ENCODE results near the gene TMEM63B. TPM values are rescaled to one million over a fixed set of nuclear protein-coding genes. Genes with fewer than 3 reads are reported as not detected.
A peak's percentile ranks its signal among the peaks of the same experiment; 100 is the strongest.

TMEM63B gene
- total and polyA plus RNA-seq, 2 of the 8 experiments (the other 6 are each of a cell fraction or from before 2014, with no cell fraction given), result 61.1 to 96.8 TPM

DNA sequence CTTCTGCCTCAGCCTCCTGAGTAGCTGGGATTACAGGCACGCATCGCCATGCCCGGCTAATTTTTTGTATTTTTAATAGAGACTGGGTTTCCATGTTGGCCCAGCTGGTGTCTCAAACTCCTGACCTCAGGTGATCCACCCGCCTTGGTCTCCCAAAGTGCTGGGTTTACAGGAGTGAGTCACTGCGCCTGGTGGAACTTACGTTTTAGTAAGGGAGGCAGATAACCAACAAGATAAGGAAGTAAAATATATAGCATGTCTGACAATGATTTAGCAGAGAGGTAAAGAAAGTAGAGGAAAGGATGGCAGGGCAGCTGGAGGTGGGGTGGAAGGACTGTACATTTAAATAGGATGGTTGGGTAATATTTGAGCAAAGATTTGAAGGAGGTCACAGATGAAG, 76.6 kb downstream of the TMEM63B start:
- H4K8ac ChIP-seq (ENCODE audit: extremely low read depth, insufficient read depth, low read length), result no peak overlapping the region
- H3K4me2 ChIP-seq (ENCODE audit: insufficient read depth in 1 of 2, low read depth in 2 of 2, low read length in 2 of 2), result no peak overlapping the region
- no peak for FAIRE-seq
- no peaks in the 10 kb centered on the region; the same call in 1 of the 2 replicates for H3K23me2 ChIP-seq (ENCODE audit: low read depth, low read length)
- peak overlapping the region; percentile 55; the same call in 1 of the 2 replicates for H2BK5ac ChIP-seq (ENCODE audit: low read depth, low read length)
- H3K4me1 ChIP-seq (replicated peaks in 1 of 4; ENCODE audit: control insufficient read depth in 3 of 4, insufficient read depth in 4 of 4, low read length in 3 of 4), result peaks cover 25 to 35% (median 30%) of the 10 kb centered on the region in 4 experiments
- peak overlapping the region; percentile 43; the same call in 1 of the 2 replicates for H3K18ac ChIP-seq (ENCODE audit: extremely low read depth, low read length)
- 94% methylated on average over 6 of the region's 6 CpGs; no CpG with 5 or more reads in 1 of the 2 experiments for WGBS, 2 experiments (ENCODE audit: extremely low coverage in 1 of 2, insufficient coverage in 1 of 2, insufficient read length in 1 of 2, insufficient replicate concordance in 2 of 2, low coverage in 1 of 2, low lambda C conversion rate in 2 of 2, missing lambda C conversion rate in 1 of 2)
- no peak overlapping the region for H2AK5ac ChIP-seq (ENCODE audit: low read depth, low read length)
- no peak overlapping the region for H4K91ac ChIP-seq (replicated peaks; ENCODE audit: insufficient read length, low read length)
- H3K56ac ChIP-seq (replicated peaks; ENCODE audit: insufficient read length, low read depth, low read length), result no peak overlapping the region
- no peaks in the 10 kb centered on the region for H4K20me1 ChIP-seq (replicated peaks in 1 of 2; ENCODE audit: control insufficient read depth in 1 of 2, insufficient read depth in 2 of 2, low read length in 2 of 2)
- CTCF ChIA-PET (ENCODE audit: partially characterized antibody), result interaction anchor here (0.9 to 3.4 kb wide), 6 partner anchors 10 to 52 kb away, joined by 3 to 17 read pairs (median 6); no protein-coding TSS in a partner anchor
- no peak overlapping the region for H2BK120ac ChIP-seq (replicated peaks; ENCODE audit: low read depth, low read length)
- no peak overlapping the region for H2AFZ ChIP-seq (ENCODE audit: low read length)
- no peak for DNase-seq (ENCODE audit: low read depth in 1 of 2, low spot score in 2 of 2)
- POLR2A ChIA-PET (ENCODE audit: partially characterized antibody), result interaction anchor here (0.8 to 6.2 kb wide), 14 partner anchors 8 to 42 kb away, joined by 3 to 60 read pairs (median 6); partner anchors contain the start of genes HSP90AB1, MYMX and SLC29A1
- H3K79me1 ChIP-seq (ENCODE audit: low read depth, low read length), result no peaks in the 10 kb centered on the region
- H3K23ac ChIP-seq (ENCODE audit: insufficient read length), result no peak overlapping the region
- H3K9ac ChIP-seq (replicated peaks in 1 of 4; ENCODE audit: extremely low read depth in 1 of 4, low read depth in 3 of 4, low read length in 3 of 4), result no peak overlapping the region
- no peak overlapping the region for H3K4ac ChIP-seq (replicated peaks; ENCODE audit: insufficient read length, low read depth, low read length)
- no peak overlapping the region for H3K27ac ChIP-seq (ENCODE audit: low read depth, low read length)
- peak overlapping the region; percentile 53 for H2BK12ac ChIP-seq (ENCODE audit: low read depth, low read length)
- H3K14ac ChIP-seq (ENCODE audit: insufficient read length), result no peak overlapping the region
- H3K79me2 ChIP-seq (ENCODE audit: control insufficient read depth in 1 of 2, insufficient read depth in 2 of 2, low read length in 2 of 2), result no peaks in the 10 kb centered on the region
- no peaks in the 10 kb centered on the region for H3K9me3 ChIP-seq (ENCODE audit: insufficient read depth in 2 of 2, low read depth in 1 of 2, low read length in 1 of 2)
- H3K27me3 ChIP-seq (replicated peaks in 1 of 4; ENCODE audit: control insufficient read depth in 3 of 4, extremely low read depth in 1 of 4, insufficient read depth in 3 of 4, low read length in 3 of 4), result no peaks in the 10 kb centered on the region
- TF ChIP-seq BRCA1 (IDR thresholded peaks at IDR 0.05; ENCODE audit: low read depth, low read length), result no peak
- no peak for TF ChIP-seq SUZ12 (IDR thresholded peaks at IDR 0.05; ENCODE audit: low read length)
- TF ChIP-seq RAD21 (IDR thresholded peaks at IDR 0.05 in 1 of 2, conservative IDR thresholded peaks at IDR 0.05 in 1 of 2; ENCODE audit: low read depth in 2 of 2, low read length in 2 of 2), result no peak
- TF ChIP-seq HDAC2 (IDR thresholded peaks at IDR 0.05; ENCODE audit: borderline replicate concordance in 1 of 2, low read depth in 2 of 2, low read length in 2 of 2), result no peak
- TF ChIP-seq CBX8 (IDR thresholded peaks at IDR 0.05; ENCODE audit: borderline replicate concordance, low read depth, low read length), result no peak
- TF ChIP-seq RBBP5 (IDR thresholded peaks at IDR 0.05; ENCODE audit: borderline replicate concordance, low read depth, low read length), result no peak
- H3K4me3 ChIP-seq (ENCODE audit: extremely low read depth in 1 of 4, insufficient read depth in 2 of 4, low read depth in 3 of 4, low read length in 4 of 4), result no peak overlapping the region
- no peaks in the 10 kb centered on the region for H3K36me3 ChIP-seq (ENCODE audit: control insufficient read depth in 2 of 4, insufficient read depth in 4 of 4, low read length in 3 of 4)
- H4K5ac ChIP-seq (ENCODE audit: insufficient read length, low read depth, low read length), result no peak overlapping the region
- H2BK15ac ChIP-seq (ENCODE audit: low read length), result no peak overlapping the region
- H2BK20ac ChIP-seq (ENCODE audit: low read length), result peak overlapping the region; percentile 9

Data from H1 (cell line).